ENCODE measurements around the gene SDK1. TPM values are rescaled to one million over a fixed set of nuclear protein-coding genes. Genes with fewer than 3 reads are reported as not detected.

SDK1 gene
- total RNA-seq, 1 donor from 2014 or later: 10.4 TPM

DNA sequence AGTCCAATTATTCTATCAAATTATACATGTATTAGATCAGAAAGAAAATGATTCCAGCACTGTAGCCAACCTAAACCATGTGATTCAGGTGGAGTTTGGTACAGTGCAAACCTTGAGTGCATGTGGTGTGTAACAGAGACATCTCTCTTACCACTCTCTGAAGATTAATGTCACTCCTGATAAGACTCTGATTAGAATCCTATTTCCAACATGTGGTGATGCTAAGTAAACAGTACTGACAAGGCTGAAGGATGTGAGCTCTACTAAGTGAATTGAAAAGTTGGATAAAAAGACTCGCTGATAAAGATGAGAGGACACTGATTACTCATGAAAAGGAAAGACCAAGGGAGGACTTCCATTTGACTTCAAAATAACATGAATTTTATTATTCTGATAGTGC lies 232.0 kb downstream of the SDK1 start:
- H3K4me1 ChIP-seq: no peaks in the 10 kb centered on the region
- TF ChIP-seq, protein P1, sequence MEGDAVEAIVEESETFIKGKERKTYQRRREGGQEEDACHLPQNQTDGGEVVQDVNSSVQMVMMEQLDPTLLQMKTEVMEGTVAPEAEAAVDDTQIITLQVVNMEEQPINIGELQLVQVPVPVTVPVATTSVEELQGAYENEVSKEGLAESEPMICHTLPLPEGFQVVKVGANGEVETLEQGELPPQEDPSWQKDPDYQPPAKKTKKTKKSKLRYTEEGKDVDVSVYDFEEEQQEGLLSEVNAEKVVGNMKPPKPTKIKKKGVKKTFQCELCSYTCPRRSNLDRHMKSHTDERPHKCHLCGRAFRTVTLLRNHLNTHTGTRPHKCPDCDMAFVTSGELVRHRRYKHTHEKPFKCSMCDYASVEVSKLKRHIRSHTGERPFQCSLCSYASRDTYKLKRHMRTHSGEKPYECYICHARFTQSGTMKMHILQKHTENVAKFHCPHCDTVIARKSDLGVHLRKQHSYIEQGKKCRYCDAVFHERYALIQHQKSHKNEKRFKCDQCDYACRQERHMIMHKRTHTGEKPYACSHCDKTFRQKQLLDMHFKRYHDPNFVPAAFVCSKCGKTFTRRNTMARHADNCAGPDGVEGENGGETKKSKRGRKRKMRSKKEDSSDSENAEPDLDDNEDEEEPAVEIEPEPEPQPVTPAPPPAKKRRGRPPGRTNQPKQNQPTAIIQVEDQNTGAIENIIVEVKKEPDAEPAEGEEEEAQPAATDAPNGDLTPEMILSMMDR (IDR thresholded peaks at IDR 0.05): no peak
- no peak for ATAC-seq
- H3K36me3 ChIP-seq: no peaks in the 10 kb centered on the region
- intact Hi-C loops (cut with DNase I): no loop called here
- H3K27ac ChIP-seq: no peak overlapping the region
- DNase-seq: no peak
- H3K27me3 ChIP-seq: no peaks in the 10 kb centered on the region
- no peaks in the 10 kb centered on the region for H3K9me3 ChIP-seq
- no peak overlapping the region for H3K4me3 ChIP-seq

DNA sequence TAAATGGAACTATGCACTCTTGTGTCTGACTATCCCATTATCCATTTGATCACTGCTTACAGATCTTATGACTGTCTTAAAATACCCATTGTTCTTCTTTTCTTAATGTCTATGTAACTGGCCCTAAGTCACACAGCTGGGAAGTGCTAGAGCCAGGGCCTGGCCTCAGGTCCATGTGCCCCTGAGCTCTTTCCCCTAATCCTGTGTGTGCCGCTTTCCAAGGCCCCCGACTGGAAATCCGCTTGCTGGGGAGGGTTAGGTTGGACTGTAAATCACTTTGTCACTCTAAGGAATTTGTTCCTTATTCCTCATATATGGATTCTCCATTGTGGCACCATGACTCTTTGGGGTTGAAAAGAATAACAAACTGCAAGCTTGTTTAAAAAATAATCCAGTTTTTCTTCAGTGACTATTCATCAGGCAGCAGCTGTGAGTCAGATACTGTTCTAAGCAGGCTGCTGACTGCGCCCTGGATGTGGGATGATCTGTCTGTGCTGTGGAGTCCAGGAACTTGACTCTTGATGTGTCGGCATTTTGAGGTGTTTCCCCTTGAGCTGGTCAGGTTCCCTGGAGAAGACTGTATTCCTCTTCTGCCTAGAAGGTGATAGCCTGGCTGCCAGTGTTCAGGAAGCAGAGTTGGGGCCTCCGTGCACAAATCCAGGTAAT lies 236.3 kb downstream of the SDK1 start:
- no peaks in the 10 kb centered on the region for H3K9me3 ChIP-seq
- no peak overlapping the region for H3K4me3 ChIP-seq
- intact Hi-C loops (cut with DNase I): no loop called here
- no peaks in the 10 kb centered on the region for H3K4me1 ChIP-seq
- ATAC-seq (no peak), DNase-seq (no peak)
- TF ChIP-seq, protein P1 (IDR thresholded peaks at IDR 0.05): no peak
- no peaks in the 10 kb centered on the region for H3K27me3 ChIP-seq
- no peak overlapping the region for H3K27ac ChIP-seq
- H3K36me3 ChIP-seq: no peaks in the 10 kb centered on the region

DNA sequence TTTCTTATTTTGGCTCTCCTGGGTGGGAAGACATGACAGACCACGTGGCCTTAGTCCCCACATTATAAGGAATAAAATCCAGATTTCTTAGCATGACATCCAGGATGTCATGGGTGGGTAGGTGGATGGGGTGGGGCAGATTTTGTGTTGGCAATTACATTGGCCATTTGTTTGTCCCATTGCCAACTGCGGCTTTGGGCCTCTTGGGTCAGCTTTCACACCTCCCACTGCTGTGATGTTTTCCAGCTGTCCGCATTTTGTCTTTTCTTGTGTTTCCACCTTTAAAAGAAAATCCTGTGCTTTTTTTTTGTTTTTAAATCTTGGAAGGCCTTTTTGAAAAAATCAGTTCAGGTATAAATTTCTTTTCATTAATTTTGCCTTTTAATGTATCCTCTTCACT lies 237.0 kb downstream of the SDK1 start:
- ATAC-seq: no peak
- intact Hi-C loops (cut with DNase I): no loop called here
- TF ChIP-seq, protein P1 (IDR thresholded peaks at IDR 0.05): no peak

DNA sequence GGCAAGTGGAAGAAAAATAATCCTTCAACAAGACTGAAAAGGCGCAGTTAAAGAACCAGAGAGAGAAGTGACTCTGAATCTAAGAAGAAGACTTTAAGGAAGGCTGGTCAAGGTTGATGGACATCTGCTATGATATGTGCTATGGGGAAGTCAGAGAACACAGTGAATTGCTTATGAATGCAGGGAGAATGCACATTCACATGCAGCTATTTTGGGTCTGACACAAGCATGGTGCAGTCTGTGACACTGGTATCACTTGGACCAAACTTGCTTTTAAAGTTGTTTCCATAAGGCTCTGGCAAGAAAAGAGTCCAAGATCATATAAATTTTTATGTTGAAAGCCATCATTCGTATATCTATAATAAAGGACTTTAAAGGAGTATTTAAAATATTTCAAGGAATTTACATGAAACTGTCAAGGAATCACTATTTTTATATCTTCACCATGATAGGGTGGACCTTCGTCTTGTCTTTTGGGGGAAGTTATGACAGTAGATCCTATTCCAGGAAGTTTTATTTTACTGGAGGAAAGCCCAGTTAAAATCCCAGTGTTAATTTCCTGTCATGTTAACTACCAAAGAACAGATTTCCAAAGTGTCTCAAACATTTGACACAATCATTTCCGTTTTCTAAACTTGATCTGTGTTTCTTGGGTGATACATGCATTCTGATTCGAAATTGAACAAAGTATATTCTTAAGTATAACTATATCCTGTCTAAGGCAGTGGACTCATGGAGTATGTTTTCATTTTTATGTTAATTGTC lies 239.6 kb downstream of the SDK1 start:
- Histone ChIP-seq H3K4me3 (no peak overlapping the region), H3K9me3 (no peaks in the 10 kb centered on the region), H3K27me3 (no peaks in the 10 kb centered on the region), H3K27ac (no peak overlapping the region), H3K4me1 (no peaks in the 10 kb centered on the region), H3K36me3 (no peaks in the 10 kb centered on the region)
- TF ChIP-seq, protein P1 (IDR thresholded peaks at IDR 0.05): no peak
- DNase-seq (no peak), ATAC-seq (no peak)
- intact Hi-C loops (cut with DNase I): no loop called here

More for the DNA sequence above, 237.0 kb downstream of the SDK1 start:
- DNase-seq: no peak
- Histone ChIP-seq H3K36me3 (no peaks in the 10 kb centered on the region), H3K9me3 (no peaks in the 10 kb centered on the region), H3K4me1 (no peaks in the 10 kb centered on the region), H3K4me3 (no peak overlapping the region), H3K27ac (no peak overlapping the region), H3K27me3 (no peaks in the 10 kb centered on the region)

GRCh38 chr7:3544202-3544601 lies 243.2 kb downstream of the SDK1 start:
- Histone ChIP-seq H3K27me3 (no peaks in the 10 kb centered on the region), H3K27ac (no peak overlapping the region), H3K4me3 (no peak overlapping the region), H3K36me3 (no peaks in the 10 kb centered on the region), H3K9me3 (no peaks in the 10 kb centered on the region), H3K4me1 (no peaks in the 10 kb centered on the region)
- TF ChIP-seq, protein P1 (IDR thresholded peaks at IDR 0.05): no peak
- intact Hi-C loops (cut with DNase I): no loop called here
- DNase-seq (no peak), ATAC-seq (no peak)

All from upper lobe of right lung (tissue), 1 donor.